ENCODE measurements around the gene CRIP3. TPM values are rescaled to one million over a fixed set of nuclear protein-coding genes. Genes with fewer than 3 reads are reported as not detected.
A peak's percentile ranks its signal among the peaks of the same experiment; 100 is the strongest.
"Not testable (repeated sequence)": the region's sequence is repeated elsewhere in the genome, so short reads cannot be mapped to it uniquely, and the experiment has no call there.

CRIP3 gene, protein sequence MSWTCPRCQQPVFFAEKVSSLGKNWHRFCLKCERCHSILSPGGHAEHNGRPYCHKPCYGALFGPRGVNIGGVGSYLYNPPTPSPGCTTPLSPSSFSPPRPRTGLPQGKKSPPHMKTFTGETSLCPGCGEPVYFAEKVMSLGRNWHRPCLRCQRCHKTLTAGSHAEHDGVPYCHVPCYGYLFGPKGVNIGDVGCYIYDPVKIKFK
- polyA plus RNA-seq (2013, experiment 1 of 2; ENCODE audit: insufficient read length), result not detected
- not detected for polyA plus RNA-seq (2013, experiment 2 of 2; ENCODE audit: insufficient read length)

DNA sequence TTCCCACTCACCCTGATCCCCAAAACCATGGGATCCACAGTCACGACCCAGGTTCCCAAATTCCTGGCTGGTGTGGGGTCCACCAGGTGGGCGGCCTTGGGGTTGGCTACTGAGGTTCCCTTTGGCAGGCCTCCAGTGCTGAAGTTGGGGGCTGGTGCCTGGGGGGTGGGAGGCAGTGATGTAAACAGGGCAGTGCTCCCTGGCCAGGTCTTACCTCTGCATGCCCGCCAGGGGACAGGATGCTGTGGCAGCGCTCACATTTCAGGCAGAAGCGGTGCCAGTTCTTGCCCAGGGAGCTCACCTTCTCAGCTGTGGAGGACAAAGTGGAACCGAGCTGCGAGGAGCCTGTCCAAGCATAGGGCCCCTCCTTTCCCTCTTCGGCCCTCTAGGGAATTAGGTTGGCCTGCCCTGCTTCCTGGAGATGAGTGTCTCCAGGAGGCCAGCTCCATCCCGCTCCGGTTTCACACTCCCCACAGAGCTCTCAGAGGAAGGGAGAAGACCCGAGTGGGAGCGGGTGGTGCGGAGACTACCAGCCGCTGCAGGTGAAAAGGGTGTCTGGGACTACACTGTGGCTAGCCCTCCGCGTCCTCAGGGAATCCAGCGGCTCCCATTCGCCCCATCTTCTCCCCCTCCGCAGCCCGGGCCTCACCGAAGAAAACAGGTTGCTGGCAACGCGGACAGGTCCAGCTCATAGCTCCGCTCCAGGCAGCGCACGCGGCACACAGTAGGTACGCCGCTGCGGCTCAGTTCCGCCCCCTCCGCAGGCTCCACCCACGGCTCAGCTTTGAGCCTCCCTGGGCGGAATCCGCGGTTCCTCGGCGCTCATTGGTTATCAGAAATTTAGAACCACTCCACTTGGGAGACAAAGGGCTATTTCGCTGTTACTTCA lies at the start of gene CRIP3:
TSS of gene CRIP3 (minus strand) at position 726 of the 889 bp plus-strand sequence. CDS start at position 692, 34 bp downstream.
- peak; percentile 70 for DNase-seq

DNA sequence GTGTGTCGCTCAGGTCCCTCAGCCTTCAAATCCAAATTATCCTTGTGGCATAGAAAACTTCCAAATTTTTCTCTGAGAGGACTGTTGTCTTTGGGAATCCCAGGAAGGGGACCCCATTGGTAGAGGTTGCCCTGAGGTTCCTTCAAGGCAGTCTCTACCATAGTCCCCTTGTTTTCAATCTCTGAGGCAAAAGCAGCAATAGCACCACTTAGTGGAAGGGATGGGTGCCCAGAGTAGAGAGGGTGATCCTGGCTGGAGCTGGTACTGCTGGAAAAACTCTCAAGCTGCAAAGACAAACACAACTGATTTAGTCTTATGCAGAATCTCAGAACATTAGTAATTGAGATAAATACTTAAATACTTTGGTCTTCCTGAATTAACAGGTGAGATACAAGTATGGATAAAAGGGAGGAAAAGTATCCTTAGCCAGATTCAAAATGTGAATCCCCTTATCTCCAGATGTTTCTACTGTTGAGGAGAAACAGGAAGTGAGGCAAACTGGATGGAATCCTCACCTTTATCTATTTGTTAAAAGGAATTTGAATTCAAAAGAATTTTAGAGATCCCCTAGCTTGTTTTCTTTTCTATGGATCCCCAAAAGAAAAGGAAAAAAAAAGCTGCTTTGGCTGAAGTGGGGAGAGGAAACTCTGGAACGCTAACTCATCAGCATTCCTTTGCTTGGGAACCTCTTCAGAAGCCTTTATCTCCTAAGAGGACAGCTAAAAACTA lies 47.4 kb upstream of the CRIP3 start:
- no peak for DNase-seq

DNA sequence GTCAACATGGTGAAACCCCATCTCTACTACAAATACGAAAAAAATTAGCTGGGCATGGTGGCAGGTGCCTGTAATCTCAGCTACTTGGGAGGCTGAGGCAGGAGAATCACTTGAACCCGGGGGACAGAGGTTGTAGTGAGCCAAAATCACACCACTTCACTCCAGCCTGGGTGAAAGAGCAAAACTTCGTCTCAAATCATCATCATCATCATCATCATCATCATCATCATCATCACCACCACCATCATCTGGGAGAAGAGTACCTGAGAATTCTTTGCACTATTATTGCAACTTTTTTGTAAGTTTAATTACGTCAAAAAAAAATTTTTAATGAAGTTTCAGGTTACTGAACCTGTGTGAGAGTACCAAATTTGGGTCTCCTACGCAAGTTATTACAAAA lies 43.3 kb upstream of the CRIP3 start:
- not testable (repeated sequence) for DNase-seq

DNA sequence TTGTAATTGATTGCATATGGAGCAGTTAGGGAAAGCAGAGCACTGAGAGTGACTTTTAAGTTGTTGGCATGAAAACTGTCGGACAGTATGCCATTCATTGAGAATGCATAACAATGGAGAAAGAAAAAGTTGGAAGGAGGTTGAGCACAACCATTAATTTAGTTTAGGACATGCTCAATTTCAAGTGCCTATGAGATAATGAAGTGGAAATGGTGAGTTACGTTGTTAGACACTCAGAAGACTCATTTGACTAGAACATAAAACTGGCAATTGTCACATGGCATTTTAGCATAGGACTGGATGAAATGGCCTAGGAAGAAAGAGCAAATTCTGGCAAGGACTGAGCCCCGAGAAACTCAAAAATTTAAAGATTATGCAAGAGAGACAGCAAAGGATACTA lies 38.8 kb upstream of the CRIP3 start:
- DNase-seq, result no peak

DNA sequence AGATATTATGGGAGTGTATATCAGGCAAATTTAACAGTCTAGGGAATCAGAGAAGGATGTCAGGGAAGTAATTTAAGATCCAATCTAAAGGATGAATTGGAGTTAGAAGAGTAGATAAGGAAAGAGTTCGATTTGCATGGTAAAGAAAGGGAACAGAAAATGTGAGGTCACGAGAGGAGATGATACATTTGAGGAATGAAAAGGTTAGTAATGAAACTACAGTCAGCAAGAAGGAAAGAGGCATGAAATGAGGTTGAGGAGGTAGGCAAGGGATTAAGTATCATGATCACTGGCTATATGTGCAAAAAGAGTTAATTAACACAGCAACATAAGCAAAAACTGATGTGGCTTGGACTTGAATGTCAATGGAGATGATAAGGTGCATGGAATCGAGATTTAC lies 38.4 kb upstream of the CRIP3 start:
- DNase-seq, result no peak

DNA sequence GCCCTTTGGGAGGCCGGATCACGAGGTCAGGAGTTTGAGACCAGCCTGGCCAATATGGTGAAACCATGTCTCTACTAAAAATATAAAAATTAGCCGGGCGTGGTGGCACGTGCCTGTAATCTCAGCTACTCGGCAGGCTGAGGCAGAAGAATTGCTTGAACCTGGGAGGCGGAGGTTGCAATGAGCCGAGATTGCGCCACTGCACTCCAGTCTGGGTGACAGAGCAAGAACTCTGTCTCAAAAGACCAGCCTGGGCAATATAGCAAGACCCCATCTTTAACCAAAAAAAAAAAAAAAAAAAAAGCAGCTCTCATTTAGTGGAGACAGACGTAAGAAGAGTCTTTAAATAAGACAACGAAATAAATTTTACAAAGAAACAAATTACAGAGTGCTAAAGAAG lies 37.6 kb upstream of the CRIP3 start:
- DNase-seq, result not testable (repeated sequence)

DNA sequence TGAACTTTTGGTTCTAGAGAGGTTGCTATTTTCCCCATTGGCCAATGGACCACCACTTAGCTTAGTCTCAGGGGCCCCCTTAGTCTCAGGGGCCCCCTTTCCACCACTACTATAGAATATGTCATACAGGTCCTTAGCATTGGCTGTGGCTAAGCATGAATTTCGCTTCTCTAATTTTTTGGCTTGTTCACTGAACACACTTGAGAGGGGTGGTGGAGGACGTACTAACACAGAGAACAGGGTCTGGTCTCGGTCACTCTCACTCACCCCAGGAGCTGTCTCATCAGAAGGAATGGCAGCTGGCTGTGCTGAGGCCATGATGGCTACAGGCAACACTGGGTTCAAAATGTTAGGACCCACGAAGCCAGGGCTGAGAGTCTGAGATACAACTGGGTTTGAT lies 30.5 kb upstream of the CRIP3 start:
- DNase-seq, result no peak

DNA sequence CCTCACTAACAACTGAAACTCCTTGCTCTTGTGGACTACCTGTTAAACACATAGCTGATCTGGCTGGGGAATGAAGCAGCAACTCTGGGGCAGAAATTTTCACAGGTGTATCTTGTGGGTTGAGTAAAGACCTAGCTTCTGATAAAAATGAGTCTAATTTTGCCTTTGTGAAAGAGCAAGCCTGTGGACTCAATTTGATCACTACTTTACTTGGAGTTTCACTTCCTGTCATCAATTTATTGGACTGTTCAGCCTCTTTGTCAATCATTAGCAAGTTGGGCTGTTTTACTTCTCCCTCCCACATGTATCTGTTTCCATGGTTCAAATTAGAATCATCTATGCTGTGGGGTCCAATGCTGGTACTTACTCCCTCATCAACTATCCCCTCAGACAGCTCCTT lies 29.6 kb upstream of the CRIP3 start:
- no peak for DNase-seq

DNA sequence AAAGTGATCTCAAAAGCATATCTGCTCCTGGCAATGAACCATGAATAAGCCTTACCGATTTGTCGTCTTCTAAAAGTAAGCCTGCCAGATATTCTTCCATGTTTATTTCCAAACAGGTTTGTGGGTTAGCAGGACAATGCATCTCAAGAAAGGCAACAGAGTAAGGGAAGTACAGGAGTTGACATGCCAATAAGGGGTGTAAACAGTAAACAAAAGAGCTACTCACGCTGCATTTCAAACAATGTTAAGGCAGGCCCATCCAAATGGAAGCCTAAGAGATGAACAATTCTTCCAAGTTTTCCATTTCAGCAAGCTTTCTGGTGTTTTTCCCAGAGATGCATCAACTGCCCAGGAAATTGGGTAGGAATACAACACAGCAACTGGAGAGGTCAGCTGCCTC lies 27.8 kb upstream of the CRIP3 start:
- DNase-seq, result no peak

DNA sequence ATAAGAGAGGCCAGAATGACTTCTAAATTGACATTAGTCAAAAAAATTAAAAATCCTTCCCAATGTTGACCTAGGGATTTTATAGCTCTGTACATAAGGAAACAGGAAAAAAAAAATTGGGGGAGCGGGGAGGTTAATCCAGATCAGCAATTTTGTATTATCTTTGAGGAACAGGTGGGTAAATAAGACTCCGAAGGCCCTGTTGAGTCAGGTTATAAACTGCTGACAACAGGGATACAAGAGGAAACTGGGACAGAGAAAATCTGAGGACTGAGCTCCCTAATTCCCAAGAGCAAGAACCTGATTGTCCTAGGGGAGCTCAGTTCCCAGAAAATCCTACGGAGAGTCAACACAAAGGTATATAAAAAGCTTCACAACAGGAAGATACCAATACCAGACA lies 26.8 kb upstream of the CRIP3 start:
- no peak for DNase-seq

DNA sequence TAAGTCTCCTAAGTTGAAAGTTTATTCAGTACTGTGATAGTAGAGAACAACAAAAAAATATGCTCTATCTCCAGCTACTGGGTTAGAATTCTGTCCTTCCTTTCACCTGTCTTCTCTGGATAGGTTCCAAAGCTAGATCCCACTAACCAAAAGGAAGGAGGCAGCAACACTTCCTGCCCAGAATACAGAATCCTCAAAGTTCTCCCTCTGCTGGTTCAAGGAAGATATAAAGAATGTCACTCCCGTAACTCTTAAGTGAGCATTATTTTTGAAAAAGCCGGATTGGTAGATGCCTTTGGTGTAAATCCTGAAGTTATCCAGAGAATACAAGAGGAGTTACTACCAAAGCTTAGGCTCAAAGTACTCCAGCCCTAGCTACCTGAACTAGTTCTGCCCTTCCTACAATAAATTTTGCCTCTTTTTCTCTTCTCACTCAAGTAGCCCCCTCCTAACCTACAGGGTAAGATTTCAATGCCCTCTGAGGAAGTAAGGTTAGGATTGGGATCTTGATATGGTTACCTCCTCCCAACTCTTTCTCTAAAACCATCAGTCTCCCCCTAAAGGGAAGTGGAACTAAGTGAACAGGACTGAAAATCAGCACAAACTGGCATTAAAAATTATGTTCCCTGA lies 26.0 kb upstream of the CRIP3 start:
- peak; percentile 71 for DNase-seq

DNA sequence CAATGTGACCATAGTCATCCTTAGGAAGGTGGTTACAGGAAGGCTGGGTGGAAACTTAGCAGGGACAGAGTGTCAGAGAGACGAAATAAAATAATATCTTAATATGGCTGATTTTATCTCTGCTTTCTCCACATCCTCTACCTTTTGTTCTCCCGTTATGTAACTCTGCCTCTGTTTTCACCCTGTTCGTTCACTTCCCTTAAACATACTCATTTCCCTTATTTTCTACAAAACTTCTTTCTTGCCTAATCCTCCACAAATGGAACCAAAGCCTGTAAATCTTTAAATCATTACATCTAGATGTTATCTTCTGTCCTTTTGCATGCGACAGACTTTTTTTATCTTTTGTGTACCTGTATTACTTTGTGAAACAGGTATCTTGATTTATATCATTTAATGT lies 23.3 kb upstream of the CRIP3 start:
- DNase-seq, result no peak

DNA sequence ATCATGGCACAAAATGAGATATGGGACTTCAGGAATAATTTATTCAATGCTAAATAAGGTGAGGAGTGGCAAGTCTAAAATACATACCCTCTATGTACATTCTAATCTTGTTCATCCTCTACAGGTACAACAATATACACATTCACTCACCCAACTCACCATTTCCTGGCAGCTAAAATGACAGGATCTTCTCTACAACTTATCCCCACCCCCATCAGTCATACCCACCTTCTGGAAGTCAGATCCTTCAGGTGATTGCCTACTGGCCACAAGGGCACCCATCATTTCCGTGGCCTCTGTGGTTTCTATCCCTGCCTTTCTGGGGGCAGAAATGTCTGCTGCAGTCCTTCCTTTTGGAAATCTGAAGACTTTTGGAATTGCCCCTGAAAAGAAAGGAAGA lies 22.8 kb upstream of the CRIP3 start:
- no peak for DNase-seq

DNA sequence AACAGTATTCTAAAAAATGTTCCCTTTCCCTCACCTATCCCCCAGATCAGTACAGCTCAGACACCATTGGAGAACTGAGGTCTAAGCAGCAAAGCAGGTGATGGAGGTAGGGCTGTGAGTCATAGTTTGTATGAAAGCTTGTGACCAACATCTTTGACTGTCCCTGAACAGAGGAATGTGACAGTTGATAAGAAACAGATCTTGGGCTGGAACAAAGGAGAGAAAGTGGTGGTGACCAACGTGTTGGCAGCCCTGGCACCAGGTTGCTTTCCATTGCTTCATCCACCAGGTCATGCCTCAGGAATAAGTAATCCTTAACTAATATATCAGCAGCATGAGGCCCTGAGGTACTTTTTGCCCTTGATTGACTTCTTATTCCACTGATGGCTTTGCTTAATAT lies 19.9 kb upstream of the CRIP3 start:
- DNase-seq, result no peak

DNA sequence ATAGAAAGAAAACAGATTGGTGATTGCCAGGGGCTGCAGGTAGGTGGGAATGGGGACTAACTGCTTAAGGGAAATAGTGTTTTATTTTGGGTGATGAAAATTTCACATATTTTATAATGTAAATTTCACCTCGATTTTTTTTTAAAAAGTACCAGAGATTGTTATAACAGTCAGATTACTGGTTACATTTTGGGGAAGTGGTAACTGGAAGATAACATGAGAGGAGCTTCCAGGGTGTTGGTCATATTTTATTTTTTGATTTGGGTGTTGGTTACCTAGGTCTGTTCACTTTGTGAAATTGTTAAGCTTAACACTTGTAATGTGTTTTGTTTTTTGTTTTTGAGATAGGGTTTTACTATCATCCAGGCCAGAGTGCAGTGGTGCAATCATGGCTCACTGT lies 17.2 kb upstream of the CRIP3 start:
- no peak for DNase-seq

DNA sequence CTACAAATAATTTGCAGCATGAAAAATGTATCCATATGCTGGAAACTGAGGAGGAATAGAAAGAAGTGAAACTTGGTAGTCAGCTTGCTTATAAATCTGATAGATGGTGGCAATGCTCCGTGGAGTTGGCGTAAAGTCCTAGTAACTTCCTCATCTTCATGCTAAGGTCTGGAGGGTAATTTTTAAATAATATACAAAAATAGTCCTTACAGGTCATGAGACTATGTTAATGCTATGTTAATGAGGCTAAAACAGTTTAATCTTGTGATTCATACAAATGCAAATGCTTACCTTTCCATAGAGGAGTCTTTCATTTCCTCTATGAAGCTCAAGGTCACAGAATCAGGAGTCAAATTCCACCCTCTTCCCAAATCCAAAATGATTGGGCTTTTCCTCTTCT lies 9.4 kb upstream of the CRIP3 start:
- no peak for DNase-seq

DNA sequence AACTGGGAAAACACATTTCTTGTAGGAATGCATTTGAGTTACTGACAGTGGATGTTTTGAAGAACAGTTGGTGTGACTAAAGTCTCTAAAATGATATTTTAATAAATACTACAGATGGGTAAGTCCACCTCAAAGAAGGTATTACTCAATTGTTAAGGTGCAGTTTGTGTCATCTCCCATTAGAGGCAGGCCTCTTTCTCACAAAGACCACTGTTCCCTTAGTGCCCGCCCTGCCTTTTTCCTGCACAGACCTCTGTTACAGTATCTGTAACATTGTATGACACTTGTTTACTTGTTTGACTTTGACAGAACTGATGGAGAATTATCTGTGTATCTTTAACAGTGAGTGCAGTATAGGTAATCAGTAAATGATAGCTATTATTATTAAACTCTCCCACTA lies 5.2 kb upstream of the CRIP3 start:
- DNase-seq, result no peak

DNA sequence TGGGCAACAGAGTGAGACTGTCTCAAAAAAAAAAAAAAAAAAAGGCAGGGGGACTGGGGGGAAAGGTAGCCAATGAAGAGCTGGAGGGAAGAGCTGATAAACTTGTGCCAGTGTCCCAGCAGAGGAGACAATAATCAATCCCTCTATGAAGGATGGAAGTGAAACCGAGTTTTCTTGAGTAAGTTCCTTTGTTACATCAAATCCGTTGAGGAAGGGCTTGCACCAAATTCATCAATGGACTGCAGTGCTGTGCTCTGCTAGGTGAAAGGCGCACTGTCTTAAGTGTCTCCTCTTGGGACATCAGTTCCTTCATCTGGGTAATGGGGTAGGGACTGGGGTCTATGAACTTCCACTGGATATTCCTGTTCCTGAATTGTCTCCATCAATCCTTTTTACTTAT lies 3.0 kb upstream of the CRIP3 start:
- no peak for DNase-seq

DNA sequence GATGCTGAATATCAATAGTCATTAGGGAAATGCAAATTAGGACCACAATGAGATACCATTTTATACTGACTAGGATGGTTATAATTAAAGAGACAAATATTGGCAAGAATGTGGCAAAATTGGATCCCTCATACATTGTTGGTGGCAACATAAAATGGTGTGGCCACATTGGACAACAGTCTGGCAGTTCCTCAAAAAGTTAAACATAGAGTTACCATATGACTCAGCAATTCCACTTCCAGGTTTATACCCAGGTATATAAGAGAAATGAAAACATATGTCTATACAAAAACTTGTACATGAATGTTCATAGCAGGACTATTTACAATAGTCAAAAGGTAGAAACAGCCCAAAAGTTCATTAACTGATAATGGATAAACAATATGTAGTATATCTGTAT lies 2.0 kb upstream of the CRIP3 start:
- DNase-seq, result no peak

DNA sequence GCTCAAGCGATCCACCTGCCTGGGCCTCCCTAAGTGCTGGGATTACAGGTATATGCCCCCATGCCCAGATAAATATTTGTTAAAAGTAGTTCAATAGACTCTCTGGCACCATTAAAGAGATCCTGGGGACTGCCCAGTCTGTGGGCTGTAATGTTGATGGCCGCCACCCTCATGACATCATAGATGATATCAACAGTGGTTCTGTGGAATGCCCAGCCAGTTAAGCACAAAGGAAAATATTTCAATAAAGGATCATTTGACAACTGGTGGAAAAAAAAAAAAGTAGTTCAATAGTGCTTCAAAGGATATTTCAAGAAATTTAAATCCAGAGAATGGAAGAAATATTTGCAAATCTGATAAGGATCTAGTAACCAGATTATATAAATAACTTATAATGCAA lies 1.5 kb upstream of the CRIP3 start:
- peak; percentile 5 for DNase-seq

DNA sequence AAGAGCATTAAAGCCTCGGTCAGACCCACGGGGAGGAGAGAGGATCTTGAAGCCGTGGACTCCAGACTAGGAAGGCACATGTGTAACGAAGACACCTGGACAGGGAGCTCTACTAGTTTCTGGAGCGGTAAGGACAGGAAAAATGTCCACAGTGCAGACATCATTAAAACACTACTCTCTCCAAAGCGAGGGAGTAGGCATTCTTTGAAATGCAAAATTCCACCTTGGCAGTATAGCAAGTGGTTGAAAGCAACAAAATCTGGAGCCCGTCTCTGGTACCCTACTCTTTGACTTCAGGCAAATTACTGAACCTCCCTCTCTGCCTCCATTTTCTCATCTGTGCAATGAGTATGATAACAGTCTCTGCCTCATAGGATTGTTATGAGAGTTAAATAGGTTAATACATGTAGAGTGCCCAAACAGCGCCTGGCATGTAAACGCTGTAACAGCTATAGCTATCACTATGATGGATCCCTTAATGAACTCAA lies 408 bp upstream of the CRIP3 start:
- DNase-seq, result no peak

DNA sequence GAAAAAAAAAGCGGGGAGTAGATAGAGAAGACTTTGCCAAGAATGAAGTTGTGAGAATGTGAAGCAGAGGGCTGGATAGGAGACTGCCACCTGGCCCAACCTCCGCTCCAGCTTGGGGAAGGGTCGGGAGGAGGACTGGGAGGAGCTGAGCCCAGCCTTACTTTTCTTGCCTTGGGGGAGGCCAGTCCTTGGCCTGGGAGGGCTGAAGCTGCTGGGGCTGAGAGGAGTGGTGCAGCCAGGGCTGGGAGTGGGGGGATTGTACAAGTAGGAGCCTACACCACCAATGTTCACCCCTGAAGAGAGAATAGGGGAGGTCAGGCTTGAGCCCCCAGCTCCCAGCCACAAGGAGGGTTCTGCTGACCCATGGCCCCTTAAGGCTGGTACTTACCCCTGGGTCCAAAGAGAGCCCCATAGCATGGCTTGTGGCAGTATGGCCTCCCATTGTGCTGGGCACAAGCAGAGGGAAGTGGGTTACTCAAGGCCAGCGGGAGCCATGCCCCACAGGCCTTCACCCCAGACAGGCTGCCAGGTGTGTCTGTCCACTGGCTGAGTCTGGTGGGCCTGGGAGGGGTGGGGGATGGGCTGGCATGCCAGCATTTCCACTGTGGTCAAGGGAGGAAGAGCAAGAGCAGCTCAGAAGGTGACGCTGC lies 1.1 kb downstream of the CRIP3 start:
- no peak for DNase-seq
